PFSK-1 (cell line): ENCODE measurements around the gene MAGOH.

Experiments used
- POLR2AphosphoS5 ChIP-seq: IDR thresholded peaks from 2 replicates; pipeline ENCODE4 v1.6.1; 2012; ENCODE audit warnings: low read depth, mild to moderate bottlenecking, control low read depth, low read length, moderate library complexity
- REST ChIP-seq, 2 experiments: IDR thresholded peaks; 2 replicates each; pipeline versions ENCODE4 v1.6.1 to v1.8.0; 2011 to 2012; ENCODE audit warnings: low read depth in 2 of 2, low read length in 2 of 2, control low read depth in 1 of 2, inconsistent platforms in 1 of 2, mild to moderate bottlenecking in 1 of 2, moderate library complexity in 1 of 2; ENCODE audit not compliant: insufficient read depth in 1 of 2
- SIN3A ChIP-seq: IDR thresholded peaks from 2 replicates; pipeline ENCODE4 v1.6.1; 2012; ENCODE audit warnings: mild to moderate bottlenecking, low read length, moderate library complexity, borderline replicate concordance; ENCODE audit not compliant: insufficient read depth
- TAF1 ChIP-seq: IDR thresholded peaks from 2 replicates; pipeline ENCODE4 v1.6.1; 2012; ENCODE audit warnings: low read length, control low read depth, borderline replicate concordance; ENCODE audit not compliant: insufficient read depth

GRCh38 chr1:53186533-53186932 is 51.8 kb downstream of the MAGOH start:
- no peak for TF ChIP-seq TAF1
- no peak for TF ChIP-seq POLR2AphosphoS5
- TF ChIP-seq REST (IDR thresholded peaks at IDR 0.05; ENCODE audit: insufficient read depth in 1 of 2, low read depth in 2 of 2, low read length in 2 of 2), result no peak
- no peak for TF ChIP-seq SIN3A
